ENCODE results near the gene TENM4. TPM values are rescaled to one million over a fixed set of nuclear protein-coding genes. Genes with fewer than 3 reads are reported as not detected.

Gene TENM4
- polyA plus RNA-seq, 3 donors, result 0.31 to 1.7 TPM; not detected in 1

- H3K4me2 ChIP-seq (replicated peaks; ENCODE audit: extremely low read depth, low read length, poor library complexity, severe bottlenecking), result no peak overlapping the region
- no peaks in the 10 kb centered on the region for H3K36me3 ChIP-seq (replicated peaks in 1 of 2; ENCODE audit: control insufficient read depth in 1 of 2, insufficient read depth in 2 of 2, low read length in 2 of 2)
- H3K4me3 ChIP-seq (replicated peaks in 1 of 3; ENCODE audit: low read depth in 2 of 3, low read length in 3 of 3), result no peak overlapping the region
- no CpG with 5 or more reads among the region's 1 CpG for WGBS (ENCODE audit: insufficient coverage)
- TF ChIP-seq, protein P1, sequence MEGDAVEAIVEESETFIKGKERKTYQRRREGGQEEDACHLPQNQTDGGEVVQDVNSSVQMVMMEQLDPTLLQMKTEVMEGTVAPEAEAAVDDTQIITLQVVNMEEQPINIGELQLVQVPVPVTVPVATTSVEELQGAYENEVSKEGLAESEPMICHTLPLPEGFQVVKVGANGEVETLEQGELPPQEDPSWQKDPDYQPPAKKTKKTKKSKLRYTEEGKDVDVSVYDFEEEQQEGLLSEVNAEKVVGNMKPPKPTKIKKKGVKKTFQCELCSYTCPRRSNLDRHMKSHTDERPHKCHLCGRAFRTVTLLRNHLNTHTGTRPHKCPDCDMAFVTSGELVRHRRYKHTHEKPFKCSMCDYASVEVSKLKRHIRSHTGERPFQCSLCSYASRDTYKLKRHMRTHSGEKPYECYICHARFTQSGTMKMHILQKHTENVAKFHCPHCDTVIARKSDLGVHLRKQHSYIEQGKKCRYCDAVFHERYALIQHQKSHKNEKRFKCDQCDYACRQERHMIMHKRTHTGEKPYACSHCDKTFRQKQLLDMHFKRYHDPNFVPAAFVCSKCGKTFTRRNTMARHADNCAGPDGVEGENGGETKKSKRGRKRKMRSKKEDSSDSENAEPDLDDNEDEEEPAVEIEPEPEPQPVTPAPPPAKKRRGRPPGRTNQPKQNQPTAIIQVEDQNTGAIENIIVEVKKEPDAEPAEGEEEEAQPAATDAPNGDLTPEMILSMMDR (IDR thresholded peaks at IDR 0.05), result no peak
- H3K27ac ChIP-seq (ENCODE audit: low read depth in 1 of 2, low read length in 2 of 2), result no peak overlapping the region
- no peak overlapping the region for H3K27ac Mint-ChIP-seq
- no peaks in the 10 kb centered on the region for H3K4me1 Mint-ChIP-seq
- no peak overlapping the region for H3K9ac ChIP-seq (ENCODE audit: insufficient read depth, low read length, poor library complexity, severe bottlenecking)
- H3K27me3 ChIP-seq (ENCODE audit: control insufficient read depth in 2 of 2, insufficient read depth in 2 of 2, low read length in 2 of 2), result no peaks in the 10 kb centered on the region
- peaks cover 9 to 22% of the 10 kb centered on the region in 2 donors for H3K9me3 ChIP-seq (replicated peaks in 1 of 2; ENCODE audit: control insufficient read depth in 1 of 2, insufficient read depth in 1 of 2, low read length in 2 of 2)
- H3K36me3 Mint-ChIP-seq, result no peaks in the 10 kb centered on the region
- H3K4me1 ChIP-seq (ENCODE audit: control insufficient read depth in 1 of 2, insufficient read depth in 2 of 2, low read length in 2 of 2), result no peaks in the 10 kb centered on the region
- H2AFZ ChIP-seq (ENCODE audit: insufficient read depth, low read depth, low read length, poor library complexity, severe bottlenecking), result no peak overlapping the region
- peaks cover 3 to 8% (median 5%) of the 10 kb centered on the region in 3 donors for H3K27me3 Mint-ChIP-seq (ENCODE audit: low read depth in 3 of 3)
- no peak overlapping the region for H3K4me3 Mint-ChIP-seq
- intact Hi-C loops (cut with micrococcal nuclease), result no loop called here
- peaks cover 7 to 24% (median 14%) of the 10 kb centered on the region in 7 donors for H3K9me3 Mint-ChIP-seq
- DNase-seq, result no peak
- H3K79me2 ChIP-seq (ENCODE audit: insufficient read depth, low read length), result no peaks in the 10 kb centered on the region
- H4K20me1 ChIP-seq (ENCODE audit: insufficient read depth, low read length), result no peaks in the 10 kb centered on the region
These were observed 804.9 kb downstream of the TENM4 start for GRCh38 chr11:78635814-78636506.

- TF ChIP-seq, protein P1 (IDR thresholded peaks at IDR 0.05), result no peak
- Histone ChIP-seq H2AFZ (ENCODE audit: insufficient read depth, low read depth, low read length, poor library complexity, severe bottlenecking) (no peak overlapping the region), H3K9ac (ENCODE audit: insufficient read depth, low read length, poor library complexity, severe bottlenecking) (no peak overlapping the region), H3K27ac (ENCODE audit: low read depth in 1 of 2, low read length in 2 of 2) (no peak overlapping the region), H3K4me2 (replicated peaks; ENCODE audit: extremely low read depth, low read length, poor library complexity, severe bottlenecking) (no peak overlapping the region), H3K36me3 (replicated peaks in 1 of 2; ENCODE audit: control insufficient read depth in 1 of 2, insufficient read depth in 2 of 2, low read length in 2 of 2) (no peaks in the 10 kb centered on the region), H3K9me3 (replicated peaks in 1 of 2; ENCODE audit: control insufficient read depth in 1 of 2, insufficient read depth in 1 of 2, low read length in 2 of 2) (peaks cover 26 to 33% of the 10 kb centered on the region in 2 donors), H3K4me3 (replicated peaks in 1 of 3; ENCODE audit: low read depth in 2 of 3, low read length in 3 of 3) (no peak overlapping the region), H3K4me1 (ENCODE audit: control insufficient read depth in 1 of 2, insufficient read depth in 2 of 2, low read length in 2 of 2) (no peaks in the 10 kb centered on the region), H4K20me1 (ENCODE audit: insufficient read depth, low read length) (no peaks in the 10 kb centered on the region), H3K27me3 (ENCODE audit: control insufficient read depth in 2 of 2, insufficient read depth in 2 of 2, low read length in 2 of 2) (no peaks in the 10 kb centered on the region), H3K79me2 (ENCODE audit: insufficient read depth, low read length) (no peaks in the 10 kb centered on the region)
- Mint-ChIP-seq H3K27ac (no peak overlapping the region), H3K36me3 (no peaks in the 10 kb centered on the region), H3K4me3 (no peak overlapping the region), H3K4me1 (no peaks in the 10 kb centered on the region), H3K27me3 (ENCODE audit: low read depth in 3 of 3) (peaks cover 3 to 8% (median 6%) of the 10 kb centered on the region in 3 donors), H3K9me3 (peaks cover 18 to 38% (median 33%) of the 10 kb centered on the region in 7 donors)
- intact Hi-C loops (cut with micrococcal nuclease), result no loop called here
- no peak for DNase-seq
- WGBS (ENCODE audit: insufficient coverage), result 91% methylated on average over 6 of the region's 7 CpGs
These were observed 807.1 kb downstream of the TENM4 start for GRCh38 chr11:78633516-78634310.

All from CD14-positive monocyte (primary cell).